Peyer's patch (tissue), 4 donors: ENCODE data around the gene GRHPR.

Experiments
- POLR2A ChIP-seq, 2 donors: fragments of 450-650 bp; IDR thresholded peaks; one replicate each; pipeline ENCODE4 v1.5.1; 2017; ENCODE audit warnings: antibody characterized with exemption in 2 of 2, mild to moderate bottlenecking in 2 of 2, moderate library complexity in 2 of 2
- TF ChIP-seq, protein P1 (sequence below), 6 experiments: fragments of 450-650 bp in 4 of 6; fragments of 200-600 bp in 2 of 6; sonication (generic) in 1 of 6; IDR thresholded peaks; one replicate each; pipeline ENCODE4 v1.5.1; 2017 to 2019; ENCODE audit warnings: antibody characterized with exemption in 6 of 6, mild to moderate bottlenecking in 3 of 6, moderate library complexity in 1 of 6

DNA sequence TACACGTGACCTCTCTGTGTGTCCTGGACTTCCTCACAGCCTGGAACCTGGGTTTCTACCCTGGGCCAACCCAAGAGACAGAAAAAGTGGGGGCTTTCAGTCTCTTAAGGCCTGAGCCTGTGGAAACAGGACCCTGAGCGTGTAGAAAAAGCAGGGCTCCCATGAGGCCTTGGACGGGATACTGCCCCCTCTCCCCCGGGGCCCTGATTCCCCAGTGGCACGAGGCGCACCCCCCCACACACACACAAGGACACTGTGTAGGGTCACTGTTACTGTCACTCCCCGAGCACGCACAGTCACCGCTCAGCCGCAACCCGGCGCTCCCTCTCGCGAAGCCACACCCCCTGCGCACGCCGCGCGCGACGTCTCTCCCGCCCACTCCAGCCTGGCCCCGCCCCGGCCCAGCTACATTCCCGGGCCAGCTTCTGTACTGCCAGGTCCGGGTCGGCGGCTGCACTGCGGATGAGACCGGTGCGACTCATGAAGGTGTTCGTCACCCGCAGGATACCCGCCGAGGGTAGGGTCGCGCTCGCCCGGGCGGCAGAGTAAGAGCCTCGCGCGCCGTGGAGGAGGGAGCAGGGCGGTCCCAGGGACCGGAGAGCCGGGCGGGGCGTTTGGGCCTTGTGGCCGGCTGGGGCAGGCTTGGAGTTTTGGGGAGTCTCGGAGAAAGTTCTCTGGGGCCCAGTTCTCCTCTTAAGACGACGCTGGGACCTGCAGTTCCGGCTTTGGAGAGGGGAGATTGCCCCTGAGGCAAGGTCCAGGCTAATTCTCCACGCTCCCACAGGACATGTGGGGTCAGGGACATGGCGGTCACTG is at the start of gene GRHPR:
- TF ChIP-seq, protein P1, sequence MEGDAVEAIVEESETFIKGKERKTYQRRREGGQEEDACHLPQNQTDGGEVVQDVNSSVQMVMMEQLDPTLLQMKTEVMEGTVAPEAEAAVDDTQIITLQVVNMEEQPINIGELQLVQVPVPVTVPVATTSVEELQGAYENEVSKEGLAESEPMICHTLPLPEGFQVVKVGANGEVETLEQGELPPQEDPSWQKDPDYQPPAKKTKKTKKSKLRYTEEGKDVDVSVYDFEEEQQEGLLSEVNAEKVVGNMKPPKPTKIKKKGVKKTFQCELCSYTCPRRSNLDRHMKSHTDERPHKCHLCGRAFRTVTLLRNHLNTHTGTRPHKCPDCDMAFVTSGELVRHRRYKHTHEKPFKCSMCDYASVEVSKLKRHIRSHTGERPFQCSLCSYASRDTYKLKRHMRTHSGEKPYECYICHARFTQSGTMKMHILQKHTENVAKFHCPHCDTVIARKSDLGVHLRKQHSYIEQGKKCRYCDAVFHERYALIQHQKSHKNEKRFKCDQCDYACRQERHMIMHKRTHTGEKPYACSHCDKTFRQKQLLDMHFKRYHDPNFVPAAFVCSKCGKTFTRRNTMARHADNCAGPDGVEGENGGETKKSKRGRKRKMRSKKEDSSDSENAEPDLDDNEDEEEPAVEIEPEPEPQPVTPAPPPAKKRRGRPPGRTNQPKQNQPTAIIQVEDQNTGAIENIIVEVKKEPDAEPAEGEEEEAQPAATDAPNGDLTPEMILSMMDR (IDR thresholded peaks at IDR 0.05): no peak
- TF ChIP-seq POLR2A (IDR thresholded peaks at IDR 0.05): peak; percentile 86 to 91
